Muscle of arm (tissue), 12 donors: Measurements from ENCODE around the gene SEMA4D. TPM values are rescaled to one million over a fixed set of nuclear protein-coding genes. Genes with fewer than 3 reads are reported as not detected.

Experiments
- DNase-seq: peaks from one replicate; pipeline ENCODE4 v3.0.0-alpha.2; 2013
- polyA plus RNA-seq, 12 donors: library from polyadenylated mRNA; unstranded; fragments of 120-200 nt; gene quantifications; one replicate each; pipeline ENCODE4 v1.2.1, GENCODE V29; 2013; ENCODE audit not compliant: insufficient read length in 12 of 12

The SEMA4D gene
- polyA plus RNA-seq, 12 donors, result 12.7 to 36.6 (median 23.6) TPM; not detected in 1

- no peak for DNase-seq
These were observed 31.5 kb upstream of the SEMA4D start for GRCh38 chr9:89529243-89530035.

DNA sequence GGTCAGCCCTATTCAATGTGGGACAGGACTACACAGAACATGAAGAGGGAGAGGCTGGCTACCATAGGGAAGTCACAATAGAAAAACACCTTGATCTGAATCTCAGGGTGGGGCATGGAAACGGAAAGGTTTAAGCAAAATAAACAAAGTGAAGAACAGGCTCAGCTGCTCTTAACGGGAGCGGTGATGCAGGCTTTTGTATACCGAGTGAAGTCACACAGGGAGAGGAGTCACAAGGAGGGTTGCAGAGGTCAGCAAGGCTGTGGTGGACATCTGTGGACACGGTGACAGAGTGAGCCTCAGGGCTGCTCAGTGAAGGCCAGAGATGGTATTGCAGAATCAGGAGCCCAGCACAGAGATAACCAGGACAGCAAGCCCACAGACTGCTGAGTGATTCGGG is 30.6 kb upstream of the SEMA4D start:
- no peak for DNase-seq

GRCh38 chr9:89528131-89528530 is 30.2 kb upstream of the SEMA4D start:
- no peak for DNase-seq

- no peak for DNase-seq
These were observed 29.2 kb upstream of the SEMA4D start for GRCh38 chr9:89527084-89527483.

DNA sequence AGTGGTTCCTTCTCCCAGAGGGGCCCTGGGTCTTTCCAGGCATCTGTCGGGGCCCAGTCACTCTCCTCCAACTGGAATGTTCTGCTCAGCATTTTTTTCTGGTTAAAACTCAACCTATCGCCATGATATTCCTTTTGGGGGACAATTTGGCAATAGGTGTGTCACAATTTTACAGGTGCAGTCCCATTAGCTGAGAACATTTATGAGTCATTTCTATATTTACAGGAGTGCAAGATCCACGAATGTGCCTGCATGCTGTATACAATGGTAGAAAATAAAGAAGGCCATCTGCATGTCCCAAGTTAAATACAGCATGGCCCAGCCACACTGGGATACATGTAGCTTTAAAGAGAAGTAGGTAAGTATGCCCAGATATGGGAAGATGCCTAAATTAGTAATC is 28.8 kb upstream of the SEMA4D start:
- DNase-seq, result no peak

DNA sequence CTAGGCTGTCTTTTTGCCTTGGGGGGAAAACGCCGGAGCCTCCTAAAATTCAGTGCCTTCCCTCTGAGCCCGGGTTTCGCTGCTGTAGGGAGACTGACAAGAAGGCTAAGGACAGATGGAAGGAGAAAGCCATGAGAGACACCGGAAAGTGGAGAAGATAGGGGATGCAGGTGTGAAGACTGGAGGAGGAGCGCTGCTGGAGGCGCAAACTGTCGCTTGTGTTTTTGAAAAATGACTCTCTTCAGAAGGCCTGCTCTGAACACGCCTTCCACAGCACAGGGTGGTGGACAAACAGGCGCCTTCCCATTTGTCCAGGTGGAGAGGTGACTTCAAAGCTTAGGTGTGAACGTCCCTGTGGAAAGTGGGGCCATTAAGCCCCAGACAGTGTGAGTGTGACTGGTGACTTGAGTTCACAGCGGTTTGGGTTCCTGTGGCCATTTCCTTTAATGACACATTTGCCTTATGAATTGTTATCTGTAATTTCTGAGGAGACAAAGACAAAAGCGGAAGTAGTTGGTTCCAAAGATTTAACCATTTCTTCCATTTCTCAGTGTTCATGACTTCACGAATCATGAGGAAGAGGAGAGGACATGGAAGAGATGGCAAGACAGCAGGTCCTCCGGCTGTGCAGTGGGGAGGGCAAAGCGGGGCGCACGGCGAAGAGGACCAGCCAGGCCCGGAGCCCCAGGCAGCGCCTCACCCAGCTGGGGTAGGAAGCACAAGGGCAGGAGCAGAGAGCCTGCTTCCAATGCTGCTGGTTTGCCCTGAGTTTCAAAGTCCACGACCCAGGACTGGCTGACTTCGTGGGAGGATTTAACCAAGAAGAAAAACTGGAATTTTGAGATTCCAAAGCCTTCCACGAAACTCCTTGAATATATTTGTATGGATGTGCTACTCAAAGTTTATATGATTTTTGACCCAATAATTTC is 27.8 kb upstream of the SEMA4D start:
- DNase-seq, result no peak

DNA sequence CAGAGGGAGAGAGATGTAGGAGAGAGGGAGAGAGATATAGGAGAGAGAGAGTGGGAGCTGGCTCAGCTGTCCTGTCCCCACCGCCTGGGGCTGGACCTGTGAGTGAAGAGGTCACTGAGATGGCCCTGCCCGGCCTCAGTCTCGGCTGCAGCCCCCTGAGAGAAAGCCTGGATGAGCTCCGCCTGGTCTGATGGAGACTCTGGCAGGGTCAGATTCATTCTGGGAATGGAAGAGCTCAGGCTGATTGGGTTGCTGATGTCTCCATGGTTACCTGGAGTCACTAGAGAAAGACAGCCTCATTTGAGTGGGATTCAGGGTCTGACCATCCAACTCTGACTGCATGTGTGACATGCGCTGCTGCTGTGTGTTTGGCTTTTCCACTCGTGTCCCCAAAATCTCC is 27.1 kb upstream of the SEMA4D start:
- DNase-seq, result peak; percentile 68

- DNase-seq, result no peak
These were observed 26.0 kb upstream of the SEMA4D start for GRCh38 chr9:89523948-89524347.

DNA sequence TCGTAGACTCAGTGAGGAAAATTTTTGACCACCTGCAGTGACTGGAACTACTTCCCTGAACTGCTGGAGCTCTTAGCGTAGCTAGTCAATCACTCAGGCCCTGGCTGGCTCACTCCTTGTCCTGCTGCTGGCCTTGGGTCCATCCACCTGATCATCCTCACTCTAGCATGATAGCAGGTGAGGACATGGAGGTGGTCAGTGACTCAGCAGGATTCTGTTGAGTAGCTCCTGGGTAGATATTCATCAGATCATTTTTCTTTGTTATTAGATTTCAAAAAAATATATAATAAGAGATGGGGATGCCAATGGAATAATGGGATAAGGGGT is 25.0 kb upstream of the SEMA4D start:
- no peak for DNase-seq

- no peak for DNase-seq
These were observed 24.5 kb upstream of the SEMA4D start for GRCh38 chr9:89522261-89522958.

- DNase-seq, result no peak
These were observed 21.5 kb upstream of the SEMA4D start for GRCh38 chr9:89519366-89519805.

DNA sequence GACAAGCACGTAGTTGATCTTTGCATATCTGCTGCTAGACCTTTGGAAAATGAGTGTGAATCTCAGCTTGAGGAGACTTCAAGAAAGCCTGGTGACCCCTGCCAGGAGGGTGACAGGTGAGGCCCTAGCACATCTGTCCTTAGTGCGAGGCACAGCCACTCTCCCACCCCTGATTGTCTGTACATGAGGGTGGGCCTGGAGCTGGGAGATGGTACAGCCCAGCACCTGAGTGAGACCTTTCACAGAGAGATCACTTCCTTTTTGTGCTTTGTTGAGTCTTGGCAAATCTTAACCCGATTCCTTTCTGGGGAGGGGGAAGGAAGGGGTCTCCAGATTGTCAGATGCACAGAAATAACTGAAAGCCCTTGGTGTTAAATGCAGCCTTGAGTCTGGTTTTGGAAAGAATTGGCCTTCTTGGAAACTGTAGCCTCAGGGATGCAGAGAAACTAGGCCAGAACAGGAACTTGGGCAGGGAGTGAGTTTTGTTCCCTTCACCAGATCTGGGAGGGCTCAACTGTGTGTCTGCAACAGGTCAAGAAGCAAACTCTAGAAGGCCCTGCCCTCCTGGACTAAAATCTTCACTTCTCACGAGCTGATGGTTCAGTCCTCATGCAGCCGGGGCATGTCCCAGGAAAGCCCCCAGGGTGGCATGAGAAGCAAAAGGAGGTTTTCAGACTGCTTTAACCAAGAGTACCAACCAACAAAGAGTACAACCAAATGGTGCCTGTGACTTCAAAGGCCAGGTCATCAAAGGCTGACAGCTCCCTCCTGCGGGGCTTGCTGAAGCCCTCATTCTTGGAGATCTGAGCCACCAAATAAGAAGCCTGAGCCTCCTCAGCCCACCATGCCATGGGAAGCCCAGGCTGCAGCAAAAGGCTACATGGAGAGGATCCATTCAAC is 20.8 kb upstream of the SEMA4D start:
- no peak for DNase-seq

GRCh38 chr9:89515416-89515815 is 17.5 kb upstream of the SEMA4D start:
- no peak for DNase-seq

DNA sequence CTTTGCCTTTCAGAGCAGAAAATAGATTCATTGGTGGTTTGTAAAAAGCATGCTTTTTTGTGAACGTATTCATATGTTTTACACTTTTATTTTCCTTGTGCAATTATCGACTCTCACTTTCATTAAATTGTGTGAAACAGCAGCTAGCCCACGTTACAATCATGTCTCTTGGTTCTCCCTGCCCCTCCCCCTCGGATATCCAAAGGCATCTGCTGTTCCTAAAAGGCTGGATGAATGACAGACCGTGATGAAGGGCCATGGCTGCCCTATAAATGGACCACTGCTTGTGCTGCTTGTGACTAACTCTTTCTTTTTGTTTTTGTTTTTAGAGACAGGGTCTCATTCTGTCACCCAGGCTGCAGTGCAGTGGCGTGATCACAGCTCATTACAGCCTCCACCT is 17.0 kb upstream of the SEMA4D start:
- DNase-seq, result no peak

GRCh38 chr9:89514337-89514736 is 16.4 kb upstream of the SEMA4D start:
- no peak for DNase-seq

- no peak for DNase-seq
These were observed 15.9 kb upstream of the SEMA4D start for GRCh38 chr9:89513837-89514236.

DNA sequence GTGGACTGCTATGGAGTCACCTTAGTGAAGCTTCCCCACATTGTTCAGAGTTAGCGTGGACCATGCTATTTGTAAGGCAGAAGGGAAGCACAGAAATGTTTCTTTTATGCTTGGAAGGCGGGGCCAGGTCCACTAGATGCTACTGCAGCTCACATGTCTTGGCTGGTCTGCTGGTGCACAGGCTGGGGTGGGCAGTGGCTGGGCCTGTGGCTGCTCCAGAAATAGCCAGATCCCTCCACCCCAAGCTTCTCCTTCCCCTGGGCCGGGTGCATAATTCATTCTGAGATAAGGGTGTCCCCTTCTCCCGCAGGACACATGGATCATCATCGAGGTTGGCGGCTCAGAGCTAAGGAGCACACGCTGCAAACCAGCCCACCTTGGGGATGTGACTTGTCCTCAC is 14.5 kb upstream of the SEMA4D start:
- DNase-seq, result no peak

DNA sequence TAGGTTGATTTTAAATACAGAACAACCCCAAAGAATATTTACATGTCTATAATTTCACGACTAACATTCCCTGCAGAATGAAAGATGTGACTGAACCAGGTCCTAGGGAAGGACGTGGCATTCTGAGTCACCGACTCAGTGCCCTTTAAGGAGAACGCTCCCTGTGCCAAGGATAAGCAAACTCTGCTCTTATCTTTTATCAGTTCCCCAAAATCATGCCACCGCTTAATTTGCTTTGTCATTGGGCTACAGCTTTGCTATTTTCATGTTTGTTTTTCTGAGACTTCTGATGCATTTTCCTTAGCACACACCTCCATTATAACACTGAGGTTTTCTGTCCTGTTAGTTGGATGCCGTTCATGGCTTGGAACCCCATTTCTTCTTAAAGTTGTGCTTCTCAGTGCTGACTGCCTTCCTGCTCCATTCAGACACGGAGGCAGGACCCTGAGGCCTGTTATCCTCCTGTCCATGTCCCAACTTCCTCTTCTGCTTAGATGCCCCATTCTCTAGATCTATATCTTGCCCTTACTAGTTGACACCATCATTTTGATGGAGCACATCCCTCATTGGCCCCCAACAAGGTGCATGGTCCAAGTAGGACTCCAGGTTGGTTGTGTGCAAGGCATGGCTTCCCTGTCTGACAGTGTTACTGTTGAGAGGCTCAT is 11.2 kb upstream of the SEMA4D start:
- no peak for DNase-seq

- no peak for DNase-seq
These were observed 8.0 kb upstream of the SEMA4D start for GRCh38 chr9:89505911-89506310.

DNA sequence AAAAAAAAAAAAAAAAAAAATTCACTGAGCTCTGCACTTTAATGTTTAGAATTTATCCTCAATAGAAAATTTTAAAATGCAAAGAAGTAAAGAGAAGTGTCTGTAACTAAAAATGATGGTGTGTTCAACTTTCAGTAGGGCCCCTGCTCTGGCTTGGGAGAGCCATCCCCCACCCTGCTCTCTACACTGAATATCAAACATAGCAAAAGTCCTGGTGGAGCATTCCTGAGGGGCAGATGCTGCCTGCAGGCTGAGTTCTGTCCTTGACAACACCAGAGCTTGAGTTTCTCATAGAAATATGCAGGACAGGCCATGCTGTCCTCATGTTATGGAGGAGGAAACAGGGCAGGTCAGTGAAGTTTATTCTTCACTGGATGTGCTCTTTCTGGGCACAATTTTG is 7.1 kb upstream of the SEMA4D start:
- DNase-seq, result no peak

DNA sequence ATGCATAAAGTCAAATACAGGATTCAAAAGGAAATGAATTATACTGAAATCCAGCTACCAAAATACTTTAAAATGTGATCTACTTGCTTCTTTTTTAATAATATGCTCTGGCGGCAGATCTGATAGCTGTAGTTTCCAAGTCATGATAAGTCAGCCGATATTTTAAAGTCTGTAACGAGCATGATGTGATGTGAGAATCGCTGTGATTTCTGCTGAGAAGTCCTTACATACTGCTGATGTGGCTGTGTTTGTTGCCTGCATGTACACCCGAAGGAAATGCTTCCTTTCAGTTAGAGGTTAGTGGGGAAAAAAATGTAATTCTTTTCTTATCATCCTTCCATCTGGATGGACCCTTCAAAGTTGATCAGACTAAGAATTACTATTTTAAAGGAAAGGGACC is 4.8 kb upstream of the SEMA4D start:
- DNase-seq, result no peak
